SH-SY5Y (cell line): ENCODE data around the gene TNS4.

Experiments
- GATA2 ChIP-seq: IDR thresholded peaks from 2 replicates; pipeline ENCODE4 v1.6.1; 2011; ENCODE audit warnings: mild to moderate bottlenecking, low read depth, low read length
- GATA3 ChIP-seq: IDR thresholded peaks from 2 replicates; pipeline ENCODE4 v1.6.1; 2011; ENCODE audit warnings: low read depth, mild to moderate bottlenecking, low read length, moderate library complexity

DNA sequence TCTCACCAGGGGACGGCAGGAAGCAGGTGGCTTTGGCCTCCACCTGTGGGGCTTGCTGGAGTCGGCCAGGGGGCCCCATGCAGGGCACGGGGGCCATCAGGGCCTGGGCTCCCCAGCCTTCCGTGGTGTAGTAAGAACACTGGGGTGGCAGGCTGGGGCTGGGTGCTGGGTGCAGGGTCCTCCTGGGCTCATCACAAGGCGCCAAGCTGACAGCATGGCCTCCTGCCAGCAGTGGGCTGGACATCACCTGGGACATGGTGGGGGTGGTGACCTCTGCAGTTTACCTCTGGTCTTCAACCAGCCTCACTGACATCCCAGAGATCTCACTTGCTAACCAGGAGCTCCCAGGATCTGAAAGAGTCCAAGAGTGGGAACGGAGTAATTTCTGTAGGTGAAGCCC lies 5.3 kb downstream of the TNS4 start:
- TF ChIP-seq GATA3 = no peak
- no peak for TF ChIP-seq GATA2
